SH-SY5Y (cell line): Measurements from ENCODE around the gene SMIM10L2A.

Experiments used
- GATA2 ChIP-seq: IDR thresholded peaks from 2 replicates; pipeline ENCODE4 v1.6.1; 2011; ENCODE audit warnings: mild to moderate bottlenecking, low read depth, low read length
- GATA3 ChIP-seq: IDR thresholded peaks from 2 replicates; pipeline ENCODE4 v1.6.1; 2011; ENCODE audit warnings: low read depth, mild to moderate bottlenecking, low read length, moderate library complexity

DNA sequence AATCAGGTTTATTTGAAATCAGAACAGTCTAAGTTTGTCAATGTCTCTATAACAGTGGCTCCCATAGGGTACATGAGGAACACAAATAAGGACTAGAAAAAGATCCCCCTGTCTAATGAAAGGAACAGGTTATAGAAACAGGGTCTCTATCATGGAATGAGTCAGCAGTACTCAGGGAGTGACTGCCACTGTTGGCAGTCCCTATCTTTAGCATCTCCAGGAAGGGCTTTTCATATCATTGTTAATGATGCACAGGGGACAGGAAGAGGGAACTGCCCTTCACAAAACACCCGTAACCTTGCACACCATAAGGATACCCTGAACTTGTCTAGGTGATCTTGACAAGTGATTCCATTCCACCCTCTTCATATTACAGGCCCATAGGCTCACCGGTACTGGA is 38.5 kb upstream of the SMIM10L2A start:
- no peak for TF ChIP-seq GATA2
- no peak for TF ChIP-seq GATA3
